Cardiac muscle cell (in vitro differentiated cells and primary cell): ENCODE measurements around the gene ZNF575. TPM values are rescaled to one million over a fixed set of nuclear protein-coding genes. Genes with fewer than 3 reads are reported as not detected.

ENCODE experiments used
- DNase-seq, 2 donors: peaks; one replicate each; pipeline versions ENCODE4 v3.0.0 to v3.0.0-alpha.2; 2010 to 2017; ENCODE audit warnings: low read depth in 1 of 2, low spot score in 1 of 2
- H3K27ac ChIP-seq: fragments of 200-600 bp; sonication (generic); 2 replicates; pipeline ENCODE4 v1.5.1; 2016
- H3K27me3 ChIP-seq: fragments of 200-600 bp; sonication (generic); 2 replicates; pipeline ENCODE4 v1.6.0; 2016; ENCODE audit warnings: control low read depth
- H3K36me3 ChIP-seq: fragments of 200-600 bp; sonication (generic); 2 replicates; pipeline ENCODE4 v1.5.1; 2016; ENCODE audit warnings: control low read depth
- H3K4me1 ChIP-seq: fragments of 200-600 bp; sonication (generic); 2 replicates; pipeline ENCODE4 v1.8.1; 2017; ENCODE audit warnings: low read depth, mild to moderate bottlenecking, mixed run types
- H3K4me3 ChIP-seq: fragments of 200-600 bp; sonication (generic); 2 replicates; pipeline ENCODE4 v1.5.1; 2016; ENCODE audit warnings: mild to moderate bottlenecking
- H3K9me3 ChIP-seq: fragments of 200-600 bp; sonication (generic); 2 replicates; pipeline ENCODE4 v1.5.1; 2017; ENCODE audit warnings: low read depth, mild to moderate bottlenecking, control low read depth
- CTCF ChIP-seq: IDR thresholded peaks from 2 replicates; pipeline ENCODE4 v1.5.1; 2012; ENCODE audit warnings: low read depth, mild to moderate bottlenecking, low read length
- polyA plus RNA-seq: library from polyadenylated mRNA; unstranded; fragments of >200 nt; fragmentation: Nextera tagmentation; extraction: Ambion mirVana; gene quantifications from 2 replicates; pipeline ENCODE4 v1.2.1, GENCODE V29; 2016
- total RNA-seq: library from RNA; depleted of rRNA; stranded (reverse); fragments of >200 nt; gene quantifications from 2 replicates; pipeline ENCODE4 v1.2.3, GENCODE V29; 2016

ZNF575 gene
- total and polyA plus RNA-seq, 2 experiments from 2014 or later, result 3.3 TPM; not detected in 1

DNA sequence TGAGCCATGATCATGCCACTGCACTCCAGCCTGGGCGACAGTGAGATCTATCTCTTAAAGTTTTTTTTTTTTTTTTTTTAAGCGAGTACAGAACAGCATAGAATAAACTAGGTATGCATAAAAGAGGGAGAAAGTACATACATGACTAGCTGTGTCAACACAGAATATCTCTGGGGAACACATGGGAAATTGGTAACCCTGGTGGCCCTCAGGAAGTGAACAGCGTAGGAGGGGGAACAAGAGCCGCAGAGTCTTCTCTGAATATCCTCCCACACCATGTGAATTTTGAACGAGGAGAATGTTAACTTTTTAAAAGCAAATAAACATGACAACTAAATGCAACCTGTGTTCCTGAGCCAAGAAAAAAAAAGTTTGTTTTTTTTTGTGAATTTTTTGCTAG is 43.7 kb upstream of the ZNF575 start:
- no peaks in the 10 kb centered on the region for H3K4me1 ChIP-seq
- no peaks in the 10 kb centered on the region for H3K27me3 ChIP-seq
- no peak overlapping the region for H3K27ac ChIP-seq
- no peak for DNase-seq
- no peak for TF ChIP-seq CTCF
- no peak overlapping the region for H3K4me3 ChIP-seq
- H3K36me3 ChIP-seq, result no peaks in the 10 kb centered on the region
- H3K9me3 ChIP-seq, result no peaks in the 10 kb centered on the region

DNA sequence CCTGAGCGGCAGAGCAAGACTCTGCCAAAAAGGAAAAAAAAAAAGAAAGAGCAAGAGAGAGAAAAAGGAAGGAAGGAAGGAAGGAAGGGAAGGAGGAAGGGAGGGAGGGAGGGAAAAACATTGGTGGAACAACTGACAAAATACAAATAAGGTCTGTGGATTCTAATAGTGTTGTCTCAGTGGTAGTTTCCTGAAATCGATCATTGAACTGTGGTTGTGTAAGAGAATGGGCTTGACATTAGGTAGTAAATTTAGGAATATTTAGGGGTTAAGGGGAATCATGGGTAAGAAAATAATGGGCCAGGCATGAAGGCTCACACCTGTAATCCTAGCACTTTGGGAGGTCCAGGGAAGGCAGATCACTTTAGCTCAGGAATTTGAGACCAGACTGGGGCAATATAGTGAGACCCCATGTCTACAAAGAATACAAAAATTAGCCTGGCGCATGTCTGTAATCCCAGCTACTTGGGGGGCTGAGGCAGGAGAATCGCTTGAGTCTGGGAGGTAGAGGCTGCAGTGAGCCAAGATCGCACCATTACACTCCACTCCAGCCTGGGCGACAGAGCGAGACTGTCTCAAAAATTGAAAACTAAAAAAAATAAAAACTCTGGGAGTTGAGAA is 42.9 kb upstream of the ZNF575 start:
- no peaks in the 10 kb centered on the region for H3K36me3 ChIP-seq
- no peaks in the 10 kb centered on the region for H3K9me3 ChIP-seq
- H3K4me3 ChIP-seq, result no peak overlapping the region
- H3K27me3 ChIP-seq, result no peaks in the 10 kb centered on the region
- H3K4me1 ChIP-seq, result no peaks in the 10 kb centered on the region
- no peak for DNase-seq
- no peak for TF ChIP-seq CTCF
- H3K27ac ChIP-seq, result no peak overlapping the region

GRCh38 chr19:43490759-43491158 is 42.2 kb upstream of the ZNF575 start:
- no peaks in the 10 kb centered on the region for H3K36me3 ChIP-seq
- H3K9me3 ChIP-seq, result no peaks in the 10 kb centered on the region
- no peaks in the 10 kb centered on the region for H3K27me3 ChIP-seq
- H3K4me3 ChIP-seq, result no peak overlapping the region
- TF ChIP-seq CTCF, result no peak
- H3K4me1 ChIP-seq, result no peaks in the 10 kb centered on the region
- no peak overlapping the region for H3K27ac ChIP-seq
- DNase-seq, result no peak

DNA sequence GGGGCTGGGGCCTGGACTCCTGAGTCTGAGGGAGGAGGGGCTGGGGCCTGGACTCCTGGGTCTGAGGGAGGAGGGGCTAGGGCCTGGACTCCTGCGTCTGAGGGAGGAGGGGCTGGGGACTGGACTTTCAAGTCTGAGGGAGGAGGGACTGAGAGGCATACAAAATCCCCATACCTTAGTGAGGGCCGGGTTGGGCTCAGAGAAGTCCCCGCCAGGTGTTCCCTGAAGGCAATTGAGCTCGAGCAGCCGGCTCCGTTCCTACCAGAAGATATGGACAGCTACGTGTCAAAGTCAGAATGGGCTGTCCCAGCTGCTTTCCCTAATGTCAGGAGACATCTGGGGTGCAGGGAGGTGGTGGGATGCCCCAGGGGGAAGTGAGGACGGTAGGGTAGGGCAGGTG is 37.9 kb upstream of the ZNF575 start:
- Histone ChIP-seq H3K9me3 (no peaks in the 10 kb centered on the region), H3K27me3 (no peaks in the 10 kb centered on the region), H3K4me3 (no peak overlapping the region), H3K36me3 (no peaks in the 10 kb centered on the region), H3K4me1 (no peaks in the 10 kb centered on the region), H3K27ac (no peak overlapping the region)
- no peak for DNase-seq
- TF ChIP-seq CTCF, result no peak

- no peak overlapping the region for H3K4me3 ChIP-seq
- no peak for TF ChIP-seq CTCF
- DNase-seq, result no peak
- H3K4me1 ChIP-seq, result no peaks in the 10 kb centered on the region
- no peaks in the 10 kb centered on the region for H3K36me3 ChIP-seq
- no peak overlapping the region for H3K27ac ChIP-seq
- H3K9me3 ChIP-seq, result no peaks in the 10 kb centered on the region
- no peaks in the 10 kb centered on the region for H3K27me3 ChIP-seq
Observed at GRCh38 chr19:43496960-43497359, 36.0 kb upstream of the ZNF575 start.
